ENCODE measurements around the gene RAB25.

DNA sequence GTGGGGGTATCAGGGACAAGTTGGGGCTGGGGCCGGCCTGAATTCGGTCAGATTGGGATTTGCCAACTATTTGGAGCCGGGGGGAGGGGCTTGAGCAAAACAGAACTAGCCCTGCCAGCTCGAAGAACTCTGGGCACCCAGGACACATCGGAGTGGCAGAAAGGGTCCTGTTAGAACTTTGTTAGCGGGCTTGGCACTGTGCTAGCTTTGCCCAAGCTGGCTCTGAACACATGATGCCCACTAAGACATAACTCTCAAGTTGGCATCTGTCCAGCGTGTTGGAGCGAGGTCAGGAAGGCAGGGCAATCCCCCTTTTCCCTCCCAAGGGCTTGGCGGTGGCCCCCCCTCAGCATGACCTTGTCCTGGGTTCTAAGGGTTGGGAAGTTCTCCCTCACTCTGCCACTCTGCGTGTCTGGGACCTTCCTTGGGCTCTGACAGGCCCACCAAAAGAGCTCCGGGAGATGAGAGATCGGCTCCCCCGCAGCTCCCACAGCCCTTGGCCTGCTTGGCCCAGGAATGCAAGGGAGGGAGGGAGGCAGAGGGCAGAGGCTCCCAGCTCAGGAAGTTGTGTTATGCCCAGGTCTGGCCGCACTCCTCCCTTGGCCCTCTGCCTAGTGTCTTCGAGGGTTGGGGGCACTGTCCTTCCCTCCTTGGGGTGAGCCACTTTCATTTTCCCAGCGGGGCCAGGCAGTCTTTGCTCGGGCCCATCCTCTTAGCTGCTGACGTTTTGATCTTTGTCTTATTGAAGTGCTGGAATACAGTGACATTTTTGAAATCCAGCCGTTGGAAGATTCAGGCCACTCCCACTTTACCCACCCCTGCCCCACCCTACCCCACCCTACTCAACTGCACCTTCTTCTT lies 54.8 kb downstream of the RAB25 start:
- TF ChIP-seq, protein P1, sequence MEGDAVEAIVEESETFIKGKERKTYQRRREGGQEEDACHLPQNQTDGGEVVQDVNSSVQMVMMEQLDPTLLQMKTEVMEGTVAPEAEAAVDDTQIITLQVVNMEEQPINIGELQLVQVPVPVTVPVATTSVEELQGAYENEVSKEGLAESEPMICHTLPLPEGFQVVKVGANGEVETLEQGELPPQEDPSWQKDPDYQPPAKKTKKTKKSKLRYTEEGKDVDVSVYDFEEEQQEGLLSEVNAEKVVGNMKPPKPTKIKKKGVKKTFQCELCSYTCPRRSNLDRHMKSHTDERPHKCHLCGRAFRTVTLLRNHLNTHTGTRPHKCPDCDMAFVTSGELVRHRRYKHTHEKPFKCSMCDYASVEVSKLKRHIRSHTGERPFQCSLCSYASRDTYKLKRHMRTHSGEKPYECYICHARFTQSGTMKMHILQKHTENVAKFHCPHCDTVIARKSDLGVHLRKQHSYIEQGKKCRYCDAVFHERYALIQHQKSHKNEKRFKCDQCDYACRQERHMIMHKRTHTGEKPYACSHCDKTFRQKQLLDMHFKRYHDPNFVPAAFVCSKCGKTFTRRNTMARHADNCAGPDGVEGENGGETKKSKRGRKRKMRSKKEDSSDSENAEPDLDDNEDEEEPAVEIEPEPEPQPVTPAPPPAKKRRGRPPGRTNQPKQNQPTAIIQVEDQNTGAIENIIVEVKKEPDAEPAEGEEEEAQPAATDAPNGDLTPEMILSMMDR (IDR thresholded peaks at IDR 0.05) = no peak
- TF ChIP-seq POLR2AphosphoS5 (IDR thresholded peaks at IDR 0.05; ENCODE audit: insufficient read depth in 1 of 2, low read depth in 1 of 2) = peak in 1 of 2 donors; percentile 78
